Measurements from ENCODE around the gene IFI30. TPM values are rescaled to one million over a fixed set of nuclear protein-coding genes. Genes with fewer than 3 reads are reported as not detected.

The IFI30 gene
- polyA plus RNA-seq, 6 donors from 2014 or later, result 107 to 293 (median 206) TPM

DNA sequence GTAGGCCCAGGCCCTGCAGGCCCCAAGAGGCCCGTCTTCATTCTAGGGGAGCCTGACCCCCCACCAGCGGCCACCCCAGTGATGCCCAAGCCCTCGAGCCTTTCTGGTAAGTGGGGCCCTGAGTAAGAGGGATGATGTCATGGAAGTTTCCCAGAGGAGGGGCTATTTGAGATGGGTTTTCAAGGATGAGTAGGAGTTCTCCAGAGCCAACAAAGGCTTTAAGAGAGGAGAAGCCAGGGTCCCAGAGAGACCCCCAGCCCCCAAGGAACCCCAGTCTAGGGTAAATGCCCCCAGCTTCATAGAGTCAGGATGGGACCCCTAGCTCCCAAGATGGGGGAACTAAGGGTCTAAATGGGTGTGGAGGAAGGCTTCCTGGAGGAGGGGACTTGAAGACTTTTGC is 29.7 kb upstream of the IFI30 start:
- Mint-ChIP-seq H3K36me3 (peaks cover 5 to 46% of the 10 kb centered on the region in 2 donors), H3K9me3 (peaks cover 0 to 3% (median 0%) of the 10 kb centered on the region in 7 donors), H3K4me3 (no peak overlapping the region)

DNA sequence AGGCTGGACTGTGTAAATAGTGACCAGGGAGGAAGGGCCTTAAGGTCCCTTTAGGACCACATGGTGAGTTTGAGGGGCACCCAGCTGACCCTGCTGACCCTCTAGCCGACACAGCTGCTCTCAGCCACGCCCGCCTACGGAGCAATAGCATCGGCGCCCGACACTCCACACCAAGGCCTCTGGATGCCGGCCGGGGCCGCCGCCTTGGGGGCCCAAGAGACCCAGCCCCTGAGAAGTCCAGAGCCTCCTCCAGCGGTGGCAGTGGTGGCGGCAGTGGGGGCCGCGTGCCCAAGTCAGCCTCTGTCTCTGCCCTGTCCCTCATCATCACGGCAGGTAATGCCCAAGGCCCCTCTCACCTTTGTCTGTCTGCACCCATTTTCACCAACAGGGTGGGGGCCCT is 29.3 kb upstream of the IFI30 start:
- Mint-ChIP-seq H3K4me1 (peaks cover 0 to 10% (median 6%) of the 10 kb centered on the region in 3 donors), H3K27me3 (no peaks in the 10 kb centered on the region), H3K36me3 (peaks cover 5 to 42% of the 10 kb centered on the region in 2 donors), H3K9me3 (peaks cover 0 to 3% (median 0%) of the 10 kb centered on the region in 7 donors), H3K4me3 (no peak overlapping the region), H3K27ac (peak overlapping the region in 1 of 6 donors; percentile 83)
- ATAC-seq (ENCODE audit: low read depth in 2 of 2) (no peak), DNase-seq (no peak)

More for the DNA sequence above, 29.7 kb upstream of the IFI30 start:
- DNase-seq (no peak), ATAC-seq (ENCODE audit: low read depth in 2 of 2) (no peak)
- Mint-ChIP-seq H3K4me1 (peaks cover 0 to 10% (median 5%) of the 10 kb centered on the region in 3 donors), H3K27me3 (no peaks in the 10 kb centered on the region), H3K27ac (peak overlapping the region in 1 of 6 donors; percentile 83)

DNA sequence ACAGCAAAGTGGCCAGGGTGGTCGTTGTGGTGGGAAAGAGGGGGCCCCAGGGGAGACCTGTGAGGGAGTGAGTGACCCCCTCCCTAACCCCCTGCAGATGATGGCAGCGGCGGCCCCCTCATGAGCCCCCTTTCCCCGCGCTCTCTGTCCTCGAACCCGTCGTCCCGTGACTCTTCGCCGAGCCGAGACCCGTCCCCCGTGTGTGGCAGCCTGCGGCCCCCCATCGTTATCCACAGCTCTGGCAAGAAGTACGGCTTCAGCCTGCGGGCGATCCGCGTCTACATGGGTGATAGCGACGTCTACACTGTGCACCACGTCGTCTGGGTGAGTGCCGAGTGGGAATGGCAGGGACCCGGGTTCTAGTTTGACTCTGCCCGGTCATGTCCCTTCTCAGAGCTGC is 28.7 kb upstream of the IFI30 start:
- DNase-seq, result no peak
- ATAC-seq (ENCODE audit: low read depth in 2 of 2), result no peak
- Mint-ChIP-seq H3K36me3 (peaks cover 5 to 42% of the 10 kb centered on the region in 2 donors), H3K27ac (no peak overlapping the region), H3K4me1 (peaks cover 0 to 10% (median 6%) of the 10 kb centered on the region in 3 donors), H3K27me3 (no peaks in the 10 kb centered on the region), H3K9me3 (peaks cover 0 to 3% (median 0%) of the 10 kb centered on the region in 7 donors), H3K4me3 (peak overlapping the region in 1 of 8 donors; percentile 57)

DNA sequence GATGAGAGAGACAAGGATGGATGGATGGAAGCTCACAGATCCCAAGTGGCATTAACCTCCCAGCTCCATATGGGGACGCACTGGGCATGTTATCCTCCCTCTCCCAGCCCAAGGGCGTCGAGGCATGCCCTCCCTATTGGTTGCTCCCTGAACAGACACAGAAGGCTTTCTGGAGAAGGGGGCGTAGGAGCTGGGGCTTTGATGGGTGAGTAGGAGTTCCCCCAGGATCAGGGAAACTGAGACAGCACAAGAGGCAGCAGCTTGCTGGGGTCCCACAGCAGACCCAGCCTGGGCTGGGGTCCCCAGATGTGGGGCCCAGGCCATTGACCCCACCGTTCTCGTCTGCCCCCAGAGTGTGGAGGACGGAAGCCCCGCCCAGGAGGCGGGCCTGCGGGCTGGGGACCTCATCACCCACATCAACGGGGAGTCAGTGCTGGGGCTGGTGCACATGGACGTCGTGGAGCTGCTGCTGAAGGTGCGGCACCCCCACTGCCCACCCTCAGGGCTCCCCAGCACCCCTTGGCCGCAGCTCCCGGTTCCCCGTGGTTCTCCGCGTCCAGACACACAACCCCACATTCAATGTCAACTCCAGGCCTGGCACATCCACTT is 28.1 kb upstream of the IFI30 start:
- Mint-ChIP-seq H3K4me1 (peaks cover 0 to 6% (median 6%) of the 10 kb centered on the region in 3 donors), H3K4me3 (peak overlapping the region in 1 of 8 donors; percentile 57), H3K27me3 (no peaks in the 10 kb centered on the region), H3K27ac (no peak overlapping the region), H3K36me3 (peaks cover 1 to 36% of the 10 kb centered on the region in 2 donors), H3K9me3 (peaks cover 0 to 2% (median 0%) of the 10 kb centered on the region in 7 donors)
- no peak for DNase-seq
- ATAC-seq (ENCODE audit: low read depth in 2 of 2), result no peak

DNA sequence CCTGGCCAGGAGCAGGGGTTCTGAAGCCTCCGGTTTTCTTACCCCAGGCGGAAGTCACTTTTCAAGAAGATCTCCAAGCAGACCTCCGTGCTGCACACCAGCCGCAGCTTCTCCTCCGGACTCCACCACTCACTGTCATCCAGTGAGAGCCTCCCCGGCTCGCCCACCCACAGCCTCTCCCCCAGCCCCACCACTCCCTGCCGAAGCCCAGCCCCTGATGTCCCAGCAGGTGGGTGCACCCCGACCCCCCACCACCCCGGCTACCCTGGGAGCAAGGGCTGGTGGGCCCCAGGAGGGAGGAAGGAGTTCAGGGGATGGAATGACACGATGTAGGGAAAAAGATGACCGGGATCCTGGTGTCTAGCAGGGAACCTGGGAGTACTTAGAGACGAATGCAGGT is 26.2 kb upstream of the IFI30 start:
- H3K4me3 Mint-ChIP-seq, result no peak overlapping the region
- peaks cover 0 to 27% of the 10 kb centered on the region in 2 donors for H3K36me3 Mint-ChIP-seq
- no peak for ATAC-seq (ENCODE audit: low read depth in 2 of 2)
- H3K27ac Mint-ChIP-seq, result peak overlapping the region in 2 of 6 donors; percentile 43 to 54
- H3K4me1 Mint-ChIP-seq, result peaks cover 4 to 21% (median 13%) of the 10 kb centered on the region in 3 donors
- no peak for DNase-seq
- H3K27me3 Mint-ChIP-seq, result no peaks in the 10 kb centered on the region
- no peaks in the 10 kb centered on the region for H3K9me3 Mint-ChIP-seq

DNA sequence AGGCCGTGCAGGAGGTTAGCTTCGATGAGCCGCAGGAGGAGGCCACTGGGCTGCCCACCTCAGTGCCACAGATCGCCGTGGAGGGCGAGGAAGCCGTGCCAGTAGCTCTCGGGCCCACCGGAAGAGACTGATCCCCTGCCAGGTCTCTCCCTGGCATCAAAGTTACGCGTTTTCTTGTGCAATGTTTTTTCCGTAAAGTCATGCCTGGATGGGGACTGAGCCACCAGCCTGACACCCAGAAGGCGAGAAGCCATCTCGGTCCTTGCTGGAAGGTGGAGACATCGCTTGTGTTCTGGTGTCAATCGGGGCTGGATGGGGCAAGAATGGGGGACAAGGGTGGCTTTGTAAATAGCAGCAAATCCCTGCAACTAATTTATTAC is 24.0 kb upstream of the IFI30 start:
- Mint-ChIP-seq H3K27ac (no peak overlapping the region), H3K36me3 (peaks cover 0 to 19% of the 10 kb centered on the region in 2 donors), H3K9me3 (no peaks in the 10 kb centered on the region), H3K27me3 (no peaks in the 10 kb centered on the region), H3K4me1 (peaks cover 15 to 30% (median 22%) of the 10 kb centered on the region in 3 donors), H3K4me3 (peak overlapping the region in 1 of 8 donors; percentile 9)
- DNase-seq (no peak), ATAC-seq (ENCODE audit: low read depth in 2 of 2) (no peak)

DNA sequence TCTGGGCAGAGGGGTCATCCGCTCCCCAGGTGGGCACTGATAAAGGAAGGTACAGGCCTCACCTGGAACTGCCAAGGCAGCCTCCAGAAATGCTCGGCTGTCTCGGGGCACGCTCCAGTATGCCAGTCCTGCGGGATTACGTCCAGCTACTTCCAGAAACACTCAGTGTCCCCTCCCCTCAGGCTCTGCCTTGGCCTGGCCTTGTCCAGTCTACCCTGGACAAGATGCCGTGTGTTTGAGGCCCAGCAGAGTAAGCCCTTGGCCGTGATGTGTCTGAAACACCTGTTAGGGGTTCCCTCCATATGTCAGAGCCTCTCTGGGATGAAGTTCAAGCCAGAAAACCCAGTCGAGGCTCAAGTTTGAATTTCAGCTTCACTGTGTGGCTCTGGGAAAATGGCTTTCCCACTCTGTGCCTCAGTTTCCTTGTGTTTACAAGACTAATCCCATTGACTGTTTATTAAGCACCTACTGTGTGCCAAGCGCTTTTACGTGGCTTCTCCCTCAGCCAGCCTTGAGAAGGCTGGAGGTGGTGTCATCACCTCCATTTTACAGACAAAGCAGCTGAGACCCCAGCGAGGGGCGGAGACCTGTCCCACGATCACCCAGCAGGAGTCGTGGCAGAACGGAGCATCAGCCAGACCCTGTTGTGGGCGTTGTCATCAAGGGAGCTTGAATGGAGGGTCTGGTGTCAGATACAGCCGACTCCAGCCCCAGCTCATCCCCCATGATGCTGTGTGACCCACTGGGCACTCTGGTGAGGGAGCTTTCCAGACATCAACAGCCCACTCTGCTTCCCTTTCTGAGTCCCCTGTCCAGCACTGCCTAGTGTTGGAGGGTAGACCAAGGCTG is 22.6 kb upstream of the IFI30 start:
- ATAC-seq (ENCODE audit: low read depth in 2 of 2), result no peak

DNA sequence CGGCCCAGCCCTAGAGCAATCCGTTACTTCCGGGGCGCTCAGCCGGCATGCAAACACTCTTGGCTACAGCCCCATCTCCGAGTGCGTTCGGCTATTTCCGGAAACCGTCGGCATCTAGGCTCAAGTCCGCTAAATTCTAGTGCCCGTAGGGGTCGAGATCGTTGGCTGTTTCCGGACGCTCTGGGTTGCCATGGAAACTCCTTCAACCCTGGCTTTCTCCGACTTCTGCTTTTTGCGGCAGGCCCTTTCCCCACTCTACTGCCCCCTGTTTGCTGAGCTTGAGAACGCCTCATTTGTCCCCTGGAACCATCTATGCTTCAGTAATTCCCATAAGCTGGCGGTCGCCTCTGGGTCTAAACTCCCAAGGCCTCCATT is 21.2 kb upstream of the IFI30 start:
- ATAC-seq (ENCODE audit: low read depth in 2 of 2), result peak; percentile 75 to 76
- Mint-ChIP-seq H3K4me1 (peaks cover 24 to 37% (median 24%) of the 10 kb centered on the region in 3 donors), H3K27me3 (no peaks in the 10 kb centered on the region), H3K27ac (peak overlapping the region; percentile 85 to 99 (median 96)), H3K9me3 (no peaks in the 10 kb centered on the region), H3K36me3 (no peaks in the 10 kb centered on the region), H3K4me3 (peak overlapping the region; percentile 80 to 92 (median 89))
- peak; percentile 99 for DNase-seq

More for the DNA sequence above, 22.6 kb upstream of the IFI30 start:
- Mint-ChIP-seq H3K4me1 (peaks cover 24 to 34% (median 25%) of the 10 kb centered on the region in 3 donors), H3K36me3 (peaks cover 0 to 10% of the 10 kb centered on the region in 2 donors), H3K4me3 (peak overlapping the region; percentile 14 to 91 (median 84)), H3K9me3 (no peaks in the 10 kb centered on the region), H3K27me3 (no peaks in the 10 kb centered on the region), H3K27ac (peak overlapping the region in 5 of 6 donors; percentile 57 to 99 (median 86))
- no peak for DNase-seq

DNA sequence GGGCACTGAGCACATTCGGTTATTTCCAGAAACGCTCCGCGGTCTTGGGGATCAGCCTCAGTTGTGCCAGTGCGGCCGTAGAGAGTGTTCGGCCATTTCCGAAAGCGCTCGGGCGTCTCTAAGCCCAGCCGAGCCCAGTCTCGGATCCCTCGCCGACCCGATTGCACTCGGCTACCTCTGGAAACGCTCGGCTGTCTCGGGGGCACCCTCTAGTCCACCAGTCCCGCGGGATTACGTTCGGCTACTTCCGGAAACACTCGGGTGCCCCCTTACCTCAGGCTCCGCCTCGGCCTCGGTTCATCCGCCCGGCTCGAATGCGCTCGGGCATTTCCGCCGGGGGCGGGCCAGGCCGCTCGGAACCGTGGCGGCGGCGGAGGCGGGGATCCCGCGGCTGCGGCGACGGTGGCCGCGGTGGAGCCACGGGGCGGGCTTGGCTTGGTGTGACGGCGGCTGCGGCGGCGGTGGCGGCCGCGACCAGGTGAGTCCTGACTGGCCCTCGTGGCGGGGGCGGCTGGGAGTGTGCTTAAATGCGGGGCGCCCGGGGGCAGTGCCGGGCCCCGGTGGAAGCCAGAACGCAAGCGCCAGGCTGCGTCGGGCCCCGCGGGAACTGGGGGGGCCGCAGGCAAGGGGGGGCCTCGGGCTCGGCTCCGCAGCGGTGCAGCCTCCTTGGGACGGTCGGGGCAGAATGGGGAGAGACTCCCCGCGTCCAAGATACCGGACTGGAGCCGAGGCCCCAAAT is 20.6 kb upstream of the IFI30 start, which contains the start of gene PIK3R2:
Gene PIK3R2, plus strand, starts transcription at position 347 of the 739 bp plus-strand sequence. CDS start 2,717 bp downstream, outside the sequence.
- Mint-ChIP-seq H3K4me1 (peaks cover 24 to 37% (median 24%) of the 10 kb centered on the region in 3 donors), H3K27me3 (no peaks in the 10 kb centered on the region), H3K36me3 (no peaks in the 10 kb centered on the region), H3K4me3 (peak within 1 kb of the TSS; percentile 80 to 92 (median 90)), H3K27ac (peak within 1 kb of the TSS; percentile 85 to 99 (median 96)), H3K9me3 (no peaks in the 10 kb centered on the region)
- peak; percentile 97 for DNase-seq
- peak; percentile 71 to 73 for ATAC-seq (ENCODE audit: low read depth in 2 of 2)

DNA sequence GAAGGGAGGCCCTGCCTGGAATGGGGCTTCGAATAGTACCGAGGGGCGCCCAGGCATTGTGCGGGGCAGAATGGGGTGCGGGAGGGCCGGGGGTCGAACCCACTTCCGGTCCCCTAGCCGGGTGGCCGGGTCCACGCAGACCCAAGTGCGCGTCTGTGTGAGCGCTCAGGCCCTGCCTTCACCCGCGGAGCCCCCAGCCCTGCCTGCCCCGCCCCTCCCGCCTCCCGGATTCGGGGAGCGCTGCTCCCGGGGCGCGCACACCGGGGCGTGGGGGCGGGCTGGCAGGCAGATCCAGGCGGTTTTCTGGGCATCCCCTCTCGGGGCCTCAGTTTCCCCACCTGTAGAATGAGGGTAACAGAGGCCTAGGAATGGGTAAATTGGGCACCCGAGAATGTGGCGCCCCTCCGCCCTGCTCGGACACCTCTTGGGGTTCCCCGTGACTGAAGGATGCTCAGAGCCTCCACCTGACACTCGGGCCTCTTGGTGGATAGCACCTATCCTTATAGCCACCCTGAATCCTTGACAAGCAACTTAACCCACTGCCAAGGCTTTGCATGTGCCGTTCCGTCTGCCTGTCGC is 20.0 kb upstream of the IFI30 start:
- Mint-ChIP-seq H3K9me3 (no peaks in the 10 kb centered on the region), H3K36me3 (no peaks in the 10 kb centered on the region), H3K27me3 (no peaks in the 10 kb centered on the region), H3K4me3 (peak overlapping the region; percentile 79 to 92 (median 90)), H3K4me1 (peaks cover 24 to 33% (median 24%) of the 10 kb centered on the region in 3 donors), H3K27ac (peak overlapping the region in 5 of 6 donors; percentile 42 to 87 (median 82))
- ATAC-seq (ENCODE audit: low read depth in 2 of 2) (no peak), DNase-seq (no peak)

DNA sequence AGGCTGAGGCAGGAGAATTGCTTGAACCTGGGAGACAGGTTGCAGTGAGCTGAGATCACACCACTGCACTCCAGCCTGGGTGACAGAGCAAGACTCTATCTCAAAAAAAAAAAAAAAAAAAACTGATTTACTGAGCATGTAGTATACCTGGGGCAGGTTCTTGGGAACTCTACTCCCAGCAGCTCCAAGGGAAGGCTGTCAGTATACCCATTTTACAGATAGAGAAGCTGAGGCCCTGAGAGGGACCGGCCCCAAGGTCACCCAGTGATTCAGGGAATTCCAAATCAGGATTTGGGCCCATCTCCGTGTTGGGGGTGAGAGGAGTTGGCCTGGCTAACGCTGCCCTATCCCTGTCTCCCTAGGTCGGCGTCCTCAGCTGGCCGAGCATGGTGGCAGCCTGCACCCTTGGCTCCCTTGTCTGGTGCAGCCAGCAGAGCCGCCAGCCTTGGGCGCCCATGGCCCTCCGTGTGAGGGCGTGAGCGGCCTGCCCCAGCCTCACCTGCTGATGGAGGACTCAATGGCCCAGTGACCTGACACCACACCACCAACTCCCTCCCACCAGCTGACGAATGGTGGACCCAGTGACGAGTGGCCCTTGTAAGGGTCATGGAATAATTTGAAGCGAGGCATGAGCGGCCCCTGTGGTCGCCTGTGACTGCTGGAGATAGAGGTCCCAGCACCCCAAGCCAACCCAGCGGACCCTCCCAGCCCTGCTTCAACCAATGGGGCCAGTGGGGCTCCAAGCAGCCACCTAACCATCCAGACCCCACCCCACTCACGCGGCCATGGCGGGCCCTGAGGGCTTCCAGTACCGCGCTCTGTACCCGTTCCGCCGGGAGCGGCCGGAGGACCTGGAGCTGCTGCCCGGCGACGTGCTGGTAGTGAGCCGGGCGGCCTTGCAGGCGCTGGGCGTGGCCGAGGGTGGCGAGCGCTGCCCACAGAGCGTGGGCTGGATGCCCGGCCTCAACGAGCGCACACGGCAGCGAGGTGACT is 18.2 kb upstream of the IFI30 start:
- Mint-ChIP-seq H3K4me1 (peaks cover 25 to 36% (median 27%) of the 10 kb centered on the region in 3 donors), H3K4me3 (peak overlapping the region in 5 of 8 donors; percentile 23 to 92 (median 36)), H3K9me3 (no peaks in the 10 kb centered on the region), H3K36me3 (no peaks in the 10 kb centered on the region), H3K27me3 (no peaks in the 10 kb centered on the region), H3K27ac (peak overlapping the region in 1 of 6 donors; percentile 39)
- DNase-seq, result no peak
- ATAC-seq (ENCODE audit: low read depth in 2 of 2), result no peak

DNA sequence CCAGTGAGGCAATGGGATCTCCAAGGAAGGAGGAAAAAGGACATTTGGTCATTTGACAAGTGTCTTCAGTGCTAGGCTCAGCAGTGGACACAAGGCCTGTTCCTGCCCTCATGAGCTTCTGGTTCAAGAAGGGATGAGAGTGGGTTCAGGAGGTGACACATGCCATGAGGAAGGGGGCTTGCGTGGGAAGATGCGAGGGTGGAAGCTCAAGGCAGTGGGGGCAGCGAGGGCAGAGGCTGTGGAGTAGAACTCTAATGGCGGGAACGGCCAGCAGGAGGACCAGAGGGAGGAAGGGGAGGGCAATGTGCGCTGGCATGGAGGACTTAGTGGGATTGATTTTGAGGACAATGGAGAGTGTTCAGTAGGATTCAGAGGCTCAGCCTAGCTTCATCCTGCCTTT is 17.3 kb upstream of the IFI30 start:
- Mint-ChIP-seq H3K36me3 (no peaks in the 10 kb centered on the region), H3K27me3 (no peaks in the 10 kb centered on the region), H3K9me3 (no peaks in the 10 kb centered on the region), H3K27ac (peak overlapping the region in 1 of 6 donors; percentile 39), H3K4me3 (peak overlapping the region in 2 of 8 donors; percentile 29 to 75), H3K4me1 (peaks cover 31 to 37% (median 32%) of the 10 kb centered on the region in 3 donors)
- ATAC-seq (ENCODE audit: low read depth in 2 of 2) (no peak), DNase-seq (no peak)

All from naive B cell (primary cell).